ENCODE measurements around the gene COX5A.

The COX5A gene

GRCh38 chr15:74870436-74871215 lies 67.2 kb downstream of the COX5A start:
- no peak for DNase-seq (ENCODE audit: low read depth)
